NK-92 treated with Interleukin-12 subunit alpha and Interleukin-12 subunit beta, amount 100 ng/mL, for 24 hours (cell line): ENCODE data around the gene ZNF135.

Experiments used
- DNase-seq: peaks from one replicate; lab custom pipeline; 2025; lab: John Stamatoyannopoulos, UW

The ZNF135 gene

GRCh38 chr19:58046856-58047255 is 12.2 kb upstream of the ZNF135 start:
- DNase-seq, result no peak

GRCh38 chr19:58047672-58048071 is 11.4 kb upstream of the ZNF135 start:
- DNase-seq, result no peak

- DNase-seq, result no peak
Observed at GRCh38 chr19:58052256-58052655, 6.8 kb upstream of the ZNF135 start.

GRCh38 chr19:58053480-58054156 is 5.5 kb upstream of the ZNF135 start:
- DNase-seq, result no peak

- DNase-seq, result no peak
Observed at GRCh38 chr19:58054901-58055874, 3.9 kb upstream of the ZNF135 start.

- no peak for DNase-seq
Observed at GRCh38 chr19:58056261-58056660, 2.8 kb upstream of the ZNF135 start.

- no peak for DNase-seq
Observed at GRCh38 chr19:58056861-58057260, 2.2 kb upstream of the ZNF135 start.

GRCh38 chr19:58058467-58058866 is 615 bp upstream of the ZNF135 start:
- no peak for DNase-seq

- DNase-seq, result no peak
Observed at GRCh38 chr19:58059671-58060078, 593 bp downstream of the ZNF135 start.

GRCh38 chr19:58060231-58060630 is 1.1 kb downstream of the ZNF135 start:
- DNase-seq, result no peak

- no peak for DNase-seq
Observed at GRCh38 chr19:58063712-58064111, 4.6 kb downstream of the ZNF135 start.

GRCh38 chr19:58067240-58067912 is 8.3 kb downstream of the ZNF135 start:
- no peak for DNase-seq

GRCh38 chr19:58079792-58080191 is 20.7 kb downstream of the ZNF135 start:
- DNase-seq, result no peak

- DNase-seq, result no peak
Observed at GRCh38 chr19:58083021-58083420, 23.9 kb downstream of the ZNF135 start.

- no peak for DNase-seq
Observed at GRCh38 chr19:58084596-58085347, 25.7 kb downstream of the ZNF135 start.

- DNase-seq, result no peak
Observed at GRCh38 chr19:58085348-58085875, 26.3 kb downstream of the ZNF135 start.

GRCh38 chr19:58086825-58087710 is 28.0 kb downstream of the ZNF135 start:
- no peak for DNase-seq

GRCh38 chr19:58088521-58089052 is 29.5 kb downstream of the ZNF135 start:
- no peak for DNase-seq

GRCh38 chr19:58089846-58090245 is 30.8 kb downstream of the ZNF135 start:
- no peak for DNase-seq

- DNase-seq, result no peak
Observed at GRCh38 chr19:58091251-58091995, 32.3 kb downstream of the ZNF135 start.
